Stimulated activated CD4-positive, alpha-beta T cell treated with anti-CD3 and anti-CD28 coated beads, Interleukin-15, amount 100 ng/mL, for 1 hour (primary cell): ENCODE measurements around the gene RECQL.
A peak's percentile ranks its signal among the peaks of the same experiment; 100 is the strongest.
"Not testable (repeated sequence)": the region's sequence is repeated elsewhere in the genome, so short reads cannot be mapped to it uniquely, and the experiment has no call there.

ENCODE experiments used
- DNase-seq, 2 donors: peaks; one replicate each; pipeline ENCODE4 v3.0.0-alpha.2; 2020; ENCODE audit warnings: low read depth in 1 of 2, low spot score in 1 of 2

RECQL gene

GRCh38 chr12:21502872-21503271, 1.4 kb upstream of the RECQL start:
- DNase-seq = no peak

DNA sequence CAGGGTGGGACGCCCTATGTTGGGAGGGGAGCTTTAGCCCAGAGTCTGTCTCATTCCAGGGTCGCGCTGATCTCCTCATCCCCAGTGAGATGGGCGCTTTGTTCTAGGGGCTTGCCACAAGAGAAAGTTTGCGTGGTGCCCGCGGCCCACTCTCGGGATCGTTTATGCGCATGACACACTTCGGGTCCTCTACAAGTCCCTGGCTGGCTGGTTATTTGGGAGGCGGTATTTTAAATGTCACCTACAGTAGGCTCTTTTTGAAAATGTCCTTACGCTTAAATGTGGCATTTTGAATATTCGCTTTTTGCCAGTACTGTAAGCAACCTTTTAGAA, 695 bp upstream of the RECQL start:
- DNase-seq = peak; percentile 11 to 16

- DNase-seq = no peak
Observed at GRCh38 chr12:21500786-21501257, 613 bp downstream of the RECQL start.

DNA sequence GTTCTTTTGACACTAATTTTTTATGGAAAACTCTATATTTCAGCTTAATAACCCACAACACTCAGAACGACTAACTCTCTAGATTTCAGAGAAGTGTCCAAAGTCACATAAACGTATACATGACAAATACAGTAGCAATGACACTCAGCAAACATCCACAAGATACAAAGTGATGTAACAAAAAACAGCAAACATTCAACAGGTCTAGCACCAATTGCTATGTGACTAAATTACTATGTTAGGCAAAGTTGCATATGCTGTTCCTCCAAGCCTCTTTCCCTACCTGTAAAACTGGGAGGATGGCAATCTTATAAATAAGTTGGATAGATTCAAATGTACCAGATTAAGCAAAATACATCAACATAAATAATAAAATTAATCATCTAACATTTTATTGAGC, 1.7 kb downstream of the RECQL start:
- no peak for DNase-seq

- no peak for DNase-seq
Observed at GRCh38 chr12:21485998-21486397, 15.4 kb downstream of the RECQL start.

DNA sequence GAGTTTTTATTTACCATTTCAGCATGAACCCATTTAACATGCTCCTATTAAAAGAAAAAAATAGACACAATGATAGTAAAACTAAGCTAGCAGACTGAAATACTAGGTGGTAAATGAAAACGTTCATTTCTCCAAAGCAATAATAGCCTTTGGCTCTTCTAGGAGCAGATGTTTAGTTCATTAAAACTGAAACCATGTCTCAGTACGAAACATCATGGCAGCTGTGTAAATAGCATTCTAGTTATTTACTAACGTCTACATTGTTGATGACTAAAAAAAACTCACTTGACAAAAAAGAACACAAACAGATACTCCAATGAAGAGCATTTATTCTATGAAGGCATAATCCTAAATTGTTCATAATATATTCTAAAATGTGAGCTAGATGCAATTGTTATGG, 17.9 kb downstream of the RECQL start:
- no peak for DNase-seq

- DNase-seq = no peak
Observed at GRCh38 chr12:21478756-21479455, 22.5 kb downstream of the RECQL start.

- no peak for DNase-seq
Observed at GRCh38 chr12:21476949-21477348, 24.5 kb downstream of the RECQL start.

GRCh38 chr12:21475552-21475951, 25.9 kb downstream of the RECQL start:
- no peak for DNase-seq

- no peak for DNase-seq
Observed at GRCh38 chr12:21472197-21472823, 29.1 kb downstream of the RECQL start.

- no peak for DNase-seq
Observed at GRCh38 chr12:21471294-21471693, 30.1 kb downstream of the RECQL start.

DNA sequence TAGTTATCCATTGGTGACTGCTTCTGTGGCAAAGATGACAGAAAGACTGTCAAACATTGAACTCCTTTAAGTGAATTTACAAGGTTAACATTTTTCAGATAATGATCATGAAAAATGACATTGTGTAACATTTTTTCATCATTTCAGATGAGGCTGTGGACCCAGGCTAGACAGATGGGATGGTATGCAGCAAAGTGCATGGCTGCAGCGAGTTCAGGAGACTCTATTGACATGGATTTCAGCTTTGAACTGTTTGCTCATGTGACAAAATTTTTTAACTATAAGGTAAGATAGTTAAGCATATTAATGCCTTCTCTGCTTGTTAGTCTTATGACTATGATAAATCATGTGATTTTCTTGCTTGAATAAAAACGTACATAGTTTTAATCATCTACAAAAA, 34.1 kb downstream of the RECQL start:
- not testable (repeated sequence) for DNase-seq

DNA sequence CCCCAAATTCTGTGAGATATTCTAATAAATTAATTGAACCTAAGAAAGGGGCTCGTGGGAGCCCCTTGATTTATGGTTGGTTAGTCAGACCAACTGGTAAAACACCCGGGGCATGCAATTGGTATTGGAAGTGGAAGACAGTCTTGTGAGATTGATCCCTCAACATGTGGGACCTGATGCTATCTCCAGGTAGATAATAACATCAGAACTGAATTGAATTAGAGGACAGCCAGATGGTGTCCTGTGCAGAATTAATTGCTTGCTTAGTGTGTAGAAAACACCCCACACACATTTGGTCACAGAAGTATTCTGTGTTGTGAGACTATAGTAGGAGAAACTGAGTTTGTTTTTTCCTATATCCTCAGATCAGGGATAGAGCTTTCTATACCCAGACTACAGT, 42.0 kb downstream of the RECQL start:
- DNase-seq = no peak

- no peak for DNase-seq
Observed at GRCh38 chr12:21456291-21456780, 45.1 kb downstream of the RECQL start.

DNA sequence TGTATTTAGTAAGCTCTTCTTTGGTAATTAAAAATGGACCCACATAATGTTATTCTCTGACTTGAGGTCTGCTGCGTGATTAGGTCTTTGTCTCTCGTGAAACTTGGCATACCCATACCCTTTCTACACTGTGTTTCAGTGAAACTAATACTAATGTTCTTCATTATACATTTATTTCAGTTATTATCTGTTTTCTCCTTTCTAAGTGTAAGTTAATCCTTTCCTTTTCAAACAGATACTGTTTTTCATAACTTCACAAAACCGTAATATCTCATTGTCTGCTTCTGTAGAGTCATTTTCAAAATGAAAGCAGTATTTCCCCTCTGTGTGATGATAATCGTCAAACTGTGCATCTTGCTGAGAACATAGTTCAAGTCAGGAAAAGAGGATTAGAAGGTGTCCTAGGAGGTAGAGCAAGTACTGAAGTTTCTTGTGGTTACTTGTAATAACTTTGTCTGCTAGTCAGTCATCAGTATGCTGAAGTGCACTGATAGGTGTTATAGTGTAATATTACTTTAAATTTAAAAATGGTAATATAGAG, 48.1 kb downstream of the RECQL start:
- DNase-seq = no peak

DNA sequence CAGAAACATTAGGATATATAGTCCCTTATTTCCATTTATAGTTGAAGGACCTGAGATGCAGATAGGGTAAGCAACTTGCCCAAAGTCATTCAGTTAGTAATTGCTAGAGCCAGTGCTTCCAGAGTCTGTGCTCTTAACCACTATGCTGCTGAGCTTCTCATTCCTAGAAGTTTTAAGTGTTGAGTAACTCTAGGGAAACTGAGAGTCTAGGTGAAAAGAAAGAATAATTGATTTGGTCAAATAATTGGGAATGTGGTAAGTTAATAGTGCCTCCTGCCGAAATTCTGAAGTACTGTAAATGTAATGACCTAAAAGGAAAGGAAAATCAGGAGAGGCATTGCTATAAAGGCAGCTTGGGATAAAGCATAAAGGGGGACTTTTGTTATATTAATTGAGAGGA, 49.9 kb downstream of the RECQL start:
- no peak for DNase-seq

- no peak for DNase-seq
Observed at GRCh38 chr12:21444193-21445146, 57.0 kb downstream of the RECQL start.

- no peak for DNase-seq
Observed at GRCh38 chr12:21439347-21439746, 62.1 kb downstream of the RECQL start.

- DNase-seq = no peak
Observed at GRCh38 chr12:21438643-21439042, 62.8 kb downstream of the RECQL start.

GRCh38 chr12:21434699-21435098, 66.7 kb downstream of the RECQL start:
- no peak for DNase-seq

DNA sequence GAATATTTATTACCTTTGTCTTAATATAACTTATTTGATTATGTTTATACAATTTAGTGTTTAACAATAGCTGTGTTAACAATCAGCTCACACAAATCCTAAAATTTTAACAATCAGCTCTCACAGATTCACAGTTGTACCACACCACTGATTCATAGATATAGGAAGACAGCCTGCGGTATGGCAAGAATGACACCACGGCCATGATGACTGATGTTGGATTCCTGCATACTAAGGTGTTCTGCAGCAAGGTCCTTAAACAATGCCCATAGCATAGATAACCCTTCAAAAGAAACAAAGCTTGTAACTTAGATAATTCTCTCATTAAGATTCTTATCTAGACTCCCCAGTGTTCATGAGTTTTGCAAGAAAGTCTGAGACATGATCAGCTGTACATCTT, 67.9 kb downstream of the RECQL start:
- no peak for DNase-seq
